Measurements from ENCODE around the gene CCDC97. TPM values are rescaled to one million over a fixed set of nuclear protein-coding genes. Genes with fewer than 3 reads are reported as not detected.

The CCDC97 gene
- total RNA-seq, 1 donor from 2014 or later: 40.5 TPM

DNA sequence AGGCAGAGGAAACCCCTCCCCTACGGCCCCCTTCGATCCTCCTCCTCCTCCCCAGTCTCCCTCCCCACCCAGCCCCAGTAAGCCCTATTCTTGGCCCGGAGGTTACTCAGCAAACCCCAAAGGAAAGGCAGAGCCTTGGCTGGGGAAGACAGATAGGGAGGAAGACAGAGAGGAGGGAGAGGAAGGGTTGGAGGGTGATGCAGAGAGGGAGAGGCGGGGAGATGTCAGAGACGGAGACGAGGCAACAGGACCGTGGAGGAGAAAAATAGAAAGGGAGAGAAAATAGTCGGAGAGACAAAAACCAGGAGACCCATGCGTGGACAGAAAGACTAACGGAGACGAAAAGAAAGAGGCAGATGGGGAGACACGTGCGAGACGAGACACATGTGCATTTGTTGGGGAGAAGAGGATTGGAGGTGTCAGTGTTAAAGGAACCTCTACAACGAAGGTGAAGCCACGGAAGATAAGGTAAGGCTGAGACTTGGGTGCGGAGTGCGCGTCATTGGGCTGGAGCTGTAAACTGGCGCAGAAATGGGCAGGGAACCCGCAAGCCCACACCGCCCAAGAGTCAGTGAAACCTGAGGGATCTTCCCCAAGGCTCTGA lies 40.9 kb downstream of the CCDC97 start:
- peaks cover 4% of the 10 kb centered on the region for H3K36me3 Mint-ChIP-seq
- peak overlapping the region; percentile 78 for H3K4me3 Mint-ChIP-seq
- DNase-seq (ENCODE audit: low spot score in 2 of 2, unreplicated experiment in 2 of 2): no peak
- no peak overlapping the region for H3K27ac Mint-ChIP-seq
- H3K4me1 Mint-ChIP-seq: peaks cover 24% of the 10 kb centered on the region
- peaks cover 35% of the 10 kb centered on the region for H3K27me3 Mint-ChIP-seq (ENCODE audit: low read depth)
- TF ChIP-seq, protein P1, sequence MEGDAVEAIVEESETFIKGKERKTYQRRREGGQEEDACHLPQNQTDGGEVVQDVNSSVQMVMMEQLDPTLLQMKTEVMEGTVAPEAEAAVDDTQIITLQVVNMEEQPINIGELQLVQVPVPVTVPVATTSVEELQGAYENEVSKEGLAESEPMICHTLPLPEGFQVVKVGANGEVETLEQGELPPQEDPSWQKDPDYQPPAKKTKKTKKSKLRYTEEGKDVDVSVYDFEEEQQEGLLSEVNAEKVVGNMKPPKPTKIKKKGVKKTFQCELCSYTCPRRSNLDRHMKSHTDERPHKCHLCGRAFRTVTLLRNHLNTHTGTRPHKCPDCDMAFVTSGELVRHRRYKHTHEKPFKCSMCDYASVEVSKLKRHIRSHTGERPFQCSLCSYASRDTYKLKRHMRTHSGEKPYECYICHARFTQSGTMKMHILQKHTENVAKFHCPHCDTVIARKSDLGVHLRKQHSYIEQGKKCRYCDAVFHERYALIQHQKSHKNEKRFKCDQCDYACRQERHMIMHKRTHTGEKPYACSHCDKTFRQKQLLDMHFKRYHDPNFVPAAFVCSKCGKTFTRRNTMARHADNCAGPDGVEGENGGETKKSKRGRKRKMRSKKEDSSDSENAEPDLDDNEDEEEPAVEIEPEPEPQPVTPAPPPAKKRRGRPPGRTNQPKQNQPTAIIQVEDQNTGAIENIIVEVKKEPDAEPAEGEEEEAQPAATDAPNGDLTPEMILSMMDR (IDR thresholded peaks at IDR 0.05; ENCODE audit: unreplicated experiment): no peak
- peaks cover 3% of the 10 kb centered on the region for H3K9me3 Mint-ChIP-seq

GRCh38 chr19:41351339-41352245 lies 41.6 kb downstream of the CCDC97 start:
- H3K36me3 Mint-ChIP-seq: peaks cover 3% of the 10 kb centered on the region
- H3K4me1 Mint-ChIP-seq: peaks cover 24% of the 10 kb centered on the region
- H3K9me3 Mint-ChIP-seq: peaks cover 3% of the 10 kb centered on the region
- H3K27ac Mint-ChIP-seq: peak overlapping the region; percentile 8
- TF ChIP-seq, protein P1 (IDR thresholded peaks at IDR 0.05; ENCODE audit: unreplicated experiment): no peak
- H3K4me3 Mint-ChIP-seq: peak overlapping the region; percentile 78
- peak in 1 of 2 experiments; percentile 42 for DNase-seq (ENCODE audit: low spot score in 2 of 2, unreplicated experiment in 2 of 2)
- H3K27me3 Mint-ChIP-seq (ENCODE audit: low read depth): peaks cover 35% of the 10 kb centered on the region

- peak overlapping the region; percentile 8 for H3K27ac Mint-ChIP-seq
- H3K4me1 Mint-ChIP-seq: peaks cover 24% of the 10 kb centered on the region
- DNase-seq (ENCODE audit: low spot score in 2 of 2, unreplicated experiment in 2 of 2): no peak
- TF ChIP-seq, protein P1 (IDR thresholded peaks at IDR 0.05; ENCODE audit: unreplicated experiment): no peak
- H3K36me3 Mint-ChIP-seq: peaks cover 3% of the 10 kb centered on the region
- peaks cover 3% of the 10 kb centered on the region for H3K9me3 Mint-ChIP-seq
- peak overlapping the region; percentile 78 for H3K4me3 Mint-ChIP-seq
- H3K27me3 Mint-ChIP-seq (ENCODE audit: low read depth): peaks cover 35% of the 10 kb centered on the region
These were observed 42.3 kb downstream of the CCDC97 start for GRCh38 chr19:41352279-41352608.

DNA sequence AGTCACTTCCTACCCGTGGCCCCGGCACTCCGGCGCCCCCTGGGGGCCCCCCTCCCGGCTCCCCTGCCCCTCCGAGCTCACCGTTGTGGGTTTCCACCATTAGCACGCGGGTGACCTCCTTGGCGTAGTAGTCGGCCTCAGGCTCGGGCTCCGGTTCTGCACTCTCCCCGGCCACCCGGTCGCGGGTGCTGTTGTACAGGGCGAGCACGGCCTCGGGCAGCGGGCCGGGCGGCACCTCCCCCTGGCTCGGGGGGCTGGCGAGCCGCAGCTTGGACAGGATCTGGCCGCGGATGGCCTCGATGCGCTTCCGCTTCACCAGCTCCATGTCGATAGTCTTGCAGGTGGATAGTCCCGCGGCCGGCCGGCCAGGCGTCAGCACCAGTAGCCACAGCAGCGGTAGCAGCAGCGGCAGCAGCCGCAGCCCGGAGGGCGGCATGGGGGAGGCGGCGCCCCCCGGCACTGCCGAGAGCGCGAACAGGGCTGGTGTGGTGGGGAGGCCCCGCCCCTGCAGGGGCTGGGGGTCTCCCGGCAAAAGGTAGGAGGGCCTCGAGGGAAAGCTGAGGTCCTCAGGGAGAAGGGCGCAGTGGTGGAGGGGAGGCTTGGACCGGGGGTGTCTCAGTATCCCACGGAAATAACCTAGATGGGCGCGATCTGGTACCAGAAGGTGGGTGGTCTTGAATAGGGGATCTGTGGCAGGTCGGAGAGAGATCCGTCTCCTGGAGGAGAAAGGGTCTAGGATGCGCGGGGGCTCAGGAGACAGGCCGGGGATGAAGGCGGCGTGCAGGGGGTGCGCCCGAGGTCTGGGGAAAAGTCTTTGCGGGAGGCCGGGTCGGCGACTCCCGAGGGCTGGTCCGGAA lies 42.9 kb downstream of the CCDC97 start:
- peak; percentile 27 to 63 for DNase-seq (ENCODE audit: low spot score in 2 of 2, unreplicated experiment in 2 of 2)
- H3K9me3 Mint-ChIP-seq: peaks cover 3% of the 10 kb centered on the region
- peaks cover 3% of the 10 kb centered on the region for H3K36me3 Mint-ChIP-seq
- H3K4me1 Mint-ChIP-seq: peaks cover 24% of the 10 kb centered on the region
- peak overlapping the region; percentile 78 for H3K4me3 Mint-ChIP-seq
- TF ChIP-seq, protein P1 (IDR thresholded peaks at IDR 0.05; ENCODE audit: unreplicated experiment): no peak
- H3K27ac Mint-ChIP-seq: peak overlapping the region; percentile 35
- peaks cover 35% of the 10 kb centered on the region for H3K27me3 Mint-ChIP-seq (ENCODE audit: low read depth)

DNA sequence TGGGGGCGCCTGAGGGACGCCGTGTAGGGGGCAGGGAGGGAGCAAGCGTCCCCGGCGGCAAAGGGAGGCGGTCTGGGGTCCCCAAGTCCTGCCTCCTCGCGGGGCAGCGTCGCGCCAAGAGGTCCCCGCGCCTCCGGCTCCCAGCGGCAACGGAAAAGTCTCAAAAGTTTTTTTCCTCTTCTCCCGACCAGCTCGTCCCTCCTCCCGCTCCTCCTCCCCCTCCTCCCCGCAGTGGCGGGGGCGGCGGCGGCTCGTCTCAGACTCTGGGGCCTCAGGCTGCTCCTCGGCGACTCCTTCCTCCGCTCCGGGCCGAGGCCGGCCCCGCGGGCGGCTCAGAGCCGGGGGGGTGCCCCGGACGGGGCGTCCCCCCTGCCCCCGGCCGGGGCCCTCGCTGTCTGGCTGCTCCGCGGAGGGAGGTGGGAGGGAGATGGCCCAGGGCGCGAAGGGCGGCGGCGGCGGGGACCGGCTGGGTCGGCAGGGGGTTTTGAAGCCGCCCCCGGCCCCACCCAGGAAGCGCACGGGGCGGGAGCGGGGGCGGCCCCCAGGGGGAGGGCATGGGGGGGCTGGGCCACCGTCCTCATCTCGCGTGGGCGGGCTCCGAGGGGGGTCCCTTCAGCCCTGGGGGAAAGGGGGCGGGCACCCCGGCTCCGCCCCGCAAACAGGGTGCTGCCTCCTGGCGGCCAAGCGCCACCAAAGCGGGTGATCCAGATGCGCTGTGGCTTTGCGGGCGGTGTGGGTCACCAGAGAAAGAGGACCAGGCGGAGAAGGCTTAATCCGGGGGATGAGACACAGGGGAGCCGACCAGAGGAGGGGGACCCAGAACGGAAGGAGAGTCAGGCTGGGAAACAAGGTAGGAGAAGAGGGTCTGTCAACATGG lies 43.7 kb downstream of the CCDC97 start, which contains the start of gene TGFB1:
TGFB1 (minus strand) TSS at position 457 of the 877 bp plus-strand sequence. CDS start 878 bp downstream, outside the sequence.
- Mint-ChIP-seq H3K36me3 (no peaks in the 10 kb centered on the region), H3K4me1 (peaks cover 24% of the 10 kb centered on the region), H3K4me3 (peak within 1 kb of the TSS; percentile 81), H3K27me3 (ENCODE audit: low read depth) (peaks cover 35% of the 10 kb centered on the region), H3K27ac (peak within 1 kb of the TSS; percentile 86), H3K9me3 (no peaks in the 10 kb centered on the region)
- DNase-seq (ENCODE audit: low spot score in 2 of 2, unreplicated experiment in 2 of 2): peak; percentile 68 to 77
- TF ChIP-seq, protein P1 (IDR thresholded peaks at IDR 0.05; ENCODE audit: unreplicated experiment): peak; percentile 85

All from mesothelial cell of epicardium (in vitro differentiated cells).